Colonic mucosa (tissue), 4 donors: ENCODE measurements around the gene RGL2. TPM values are rescaled to one million over a fixed set of nuclear protein-coding genes. Genes with fewer than 3 reads are reported as not detected.

Experiments used
- DNase-seq: peaks from one replicate; pipeline ENCODE4 v3.0.0-alpha.2; 2020
- H3K27ac ChIP-seq: fragments of 200-600 bp; one replicate; pipeline ENCODE4 v1.8.0; 2021
- H3K27me3 ChIP-seq: fragments of 200-600 bp; one replicate; pipeline ENCODE4 v1.8.0; 2021
- H3K36me3 ChIP-seq: fragments of 200-600 bp; one replicate; pipeline ENCODE4 v1.8.0; 2021
- H3K4me1 ChIP-seq: fragments of 200-600 bp; one replicate; pipeline ENCODE4 v1.8.0; 2021; ENCODE audit warnings: mild to moderate bottlenecking
- H3K4me3 ChIP-seq: fragments of 200-600 bp; one replicate; pipeline ENCODE4 v1.8.0; 2021
- H3K9ac ChIP-seq, 2 donors: one replicate each; pipeline ENCODE4 v1.7.0; 2013; ENCODE audit warnings: control low read depth in 2 of 2, low read depth in 2 of 2, low read length in 2 of 2
- H3K9me3 ChIP-seq: fragments of 200-600 bp; one replicate; pipeline ENCODE4 v1.8.0; 2021
- CTCF ChIP-seq: fragments of 200-600 bp; IDR thresholded peaks from one replicate; pipeline ENCODE4 v1.8.0; 2022; ENCODE audit warnings: antibody characterized with exemption, mild to moderate bottlenecking
- intact Hi-C: fragments of 100-400 bp; cut with DNase I; formaldehyde crosslinking; loops from one replicate; pipeline ENCODE4 v1.14.1; 2022
- total RNA-seq, 2 donors: library from RNA; stranded (reverse); fragmentation: NEBNext Ultra II Directional in 1 of 2; extraction: Animal tissue kit (Norgen Biotek cat#: 25700) in 1 of 2; gene quantifications; one replicate each; pipeline ENCODE4 v1.2.1, GENCODE V29; 2021
- donor health status: healthy.
- donor health status: DM: no; HTN: no; CAD: no.
- donor health status: DM: no; HTN: no; CAD: no.

The RGL2 gene
- total RNA-seq, 2 donors from 2014 or later, result 29.9 to 34.7 TPM

- no peaks in the 10 kb centered on the region for H3K4me1 ChIP-seq
- no peak overlapping the region for H3K27ac ChIP-seq
- TF ChIP-seq CTCF, result no peak
- no peak for DNase-seq
- H3K36me3 ChIP-seq, result peaks cover 8% of the 10 kb centered on the region
- no peak overlapping the region for H3K4me3 ChIP-seq
- no peaks in the 10 kb centered on the region for H3K27me3 ChIP-seq
- no peak overlapping the region for H3K9ac ChIP-seq
- intact Hi-C loops, result no loop called here
- no peaks in the 10 kb centered on the region for H3K9me3 ChIP-seq
Observed at GRCh38 chr6:33259032-33259431, 39.7 kb downstream of the RGL2 start.

- peaks cover 5% of the 10 kb centered on the region for H3K4me1 ChIP-seq
- no peaks in the 10 kb centered on the region for H3K36me3 ChIP-seq
- DNase-seq, result no peak
- no peak for TF ChIP-seq CTCF
- no peaks in the 10 kb centered on the region for H3K27me3 ChIP-seq
- H3K9me3 ChIP-seq, result no peaks in the 10 kb centered on the region
- H3K9ac ChIP-seq, result no peak overlapping the region
- intact Hi-C loops, result no loop called here
- no peak overlapping the region for H3K27ac ChIP-seq
- no peak overlapping the region for H3K4me3 ChIP-seq
Observed at GRCh38 chr6:33254591-33254990, 44.2 kb downstream of the RGL2 start.

GRCh38 chr6:33252759-33253158 is 46.0 kb downstream of the RGL2 start:
- Histone ChIP-seq H3K9me3 (no peaks in the 10 kb centered on the region), H3K9ac (no peak overlapping the region), H3K27me3 (no peaks in the 10 kb centered on the region), H3K4me3 (no peak overlapping the region), H3K36me3 (no peaks in the 10 kb centered on the region), H3K4me1 (peaks cover 5% of the 10 kb centered on the region), H3K27ac (no peak overlapping the region)
- DNase-seq, result no peak
- TF ChIP-seq CTCF, result no peak
- intact Hi-C loops, result no loop called here

- Histone ChIP-seq H3K27me3 (no peaks in the 10 kb centered on the region), H3K4me3 (no peak overlapping the region), H3K27ac (no peak overlapping the region), H3K4me1 (peaks cover 5% of the 10 kb centered on the region), H3K9ac (no peak overlapping the region), H3K9me3 (no peaks in the 10 kb centered on the region), H3K36me3 (no peaks in the 10 kb centered on the region)
- no peak for DNase-seq
- no peak for TF ChIP-seq CTCF
- intact Hi-C loops, result no loop called here
Observed at GRCh38 chr6:33251395-33252012, 47.2 kb downstream of the RGL2 start.

GRCh38 chr6:33250731-33251130 is 48.0 kb downstream of the RGL2 start:
- H3K27me3 ChIP-seq, result no peaks in the 10 kb centered on the region
- intact Hi-C loops, result no loop called here
- H3K36me3 ChIP-seq, result no peaks in the 10 kb centered on the region
- DNase-seq, result no peak
- no peak overlapping the region for H3K9ac ChIP-seq
- H3K27ac ChIP-seq, result no peak overlapping the region
- TF ChIP-seq CTCF, result no peak
- no peak overlapping the region for H3K4me3 ChIP-seq
- no peaks in the 10 kb centered on the region for H3K9me3 ChIP-seq
- peaks cover 5% of the 10 kb centered on the region for H3K4me1 ChIP-seq
